ENCODE data around the gene TMEM43. TPM values are rescaled to one million over a fixed set of nuclear protein-coding genes. Genes with fewer than 3 reads are reported as not detected.
"Not testable (repeated sequence)": the region's sequence is repeated elsewhere in the genome, so short reads cannot be mapped to it uniquely, and the experiment has no call there.

Gene TMEM43
- total and polyA plus RNA-seq, 5 experiments from 2014 or later = 45.6 to 65.0 (median 52.4) TPM

DNA sequence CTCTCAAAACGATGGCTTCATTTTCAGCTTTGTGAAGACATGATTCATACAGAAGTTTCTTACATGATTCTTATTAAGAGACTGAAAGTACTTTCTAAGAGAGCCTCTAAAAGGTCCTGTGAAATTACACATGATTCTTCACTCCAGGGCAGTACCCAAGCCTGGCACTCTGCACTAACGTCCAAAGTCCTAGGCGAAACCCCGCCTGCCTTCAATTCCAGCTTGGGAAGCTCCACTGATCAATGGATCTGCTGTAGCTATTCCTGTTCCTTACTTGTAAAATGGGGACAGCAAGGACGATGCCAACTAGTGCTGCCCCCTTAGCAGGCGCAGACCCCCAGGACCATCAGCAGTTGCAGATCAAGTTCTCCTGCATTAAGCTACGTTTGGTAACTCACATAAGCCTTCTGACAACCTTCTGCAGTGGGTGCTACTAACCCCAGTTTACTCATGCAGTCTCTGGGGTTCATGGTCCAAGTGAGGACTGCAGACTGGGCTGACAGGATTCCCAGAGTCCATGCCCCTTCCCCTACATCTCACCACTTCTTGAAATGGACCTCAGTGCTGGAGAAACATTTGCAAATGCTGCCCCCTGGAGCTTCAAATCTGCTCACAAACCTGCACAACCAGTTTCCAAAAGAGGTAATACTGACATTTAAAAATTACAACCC is 10.8 kb upstream of the TMEM43 start:
- POLR2A ChIA-PET = interaction anchor here (1.3 kb wide), 1 partner anchor 10 kb away, joined by 5 read pairs; no protein-coding TSS in a partner anchor
- Mint-ChIP-seq H3K9me3 (no peaks in the 10 kb centered on the region), H3K4me1 (peaks cover 0 to 6% (median 2%) of the 10 kb centered on the region in 4 donors), H3K27ac (no peak overlapping the region), H3K36me3 (peaks cover 4 to 61% (median 28%) of the 10 kb centered on the region in 3 donors), H3K4me3 (no peak overlapping the region), H3K27me3 (no peaks in the 10 kb centered on the region)
- ATAC-seq (no peak), DNase-seq (no peak)

- peak overlapping the region in 2 of 10 donors; percentile 48 to 49 for H3K27ac Mint-ChIP-seq
- ATAC-seq (no peak), DNase-seq (no peak)
- POLR2A ChIA-PET = interaction anchor here (0.5 kb wide), 1 partner anchor 285 kb away, joined by 4 read pairs; the partner anchor contains the start of gene SLC6A6
- no peaks in the 10 kb centered on the region for H3K9me3 Mint-ChIP-seq
- H3K27me3 Mint-ChIP-seq = no peaks in the 10 kb centered on the region
- H3K4me3 Mint-ChIP-seq = no peak overlapping the region
- H3K36me3 Mint-ChIP-seq = peaks cover 4 to 66% (median 22%) of the 10 kb centered on the region in 3 donors
- peaks cover 11 to 24% (median 19%) of the 10 kb centered on the region in 4 donors for H3K4me1 Mint-ChIP-seq
These were observed 7.1 kb upstream of the TMEM43 start for GRCh38 chr3:14117468-14118399.

DNA sequence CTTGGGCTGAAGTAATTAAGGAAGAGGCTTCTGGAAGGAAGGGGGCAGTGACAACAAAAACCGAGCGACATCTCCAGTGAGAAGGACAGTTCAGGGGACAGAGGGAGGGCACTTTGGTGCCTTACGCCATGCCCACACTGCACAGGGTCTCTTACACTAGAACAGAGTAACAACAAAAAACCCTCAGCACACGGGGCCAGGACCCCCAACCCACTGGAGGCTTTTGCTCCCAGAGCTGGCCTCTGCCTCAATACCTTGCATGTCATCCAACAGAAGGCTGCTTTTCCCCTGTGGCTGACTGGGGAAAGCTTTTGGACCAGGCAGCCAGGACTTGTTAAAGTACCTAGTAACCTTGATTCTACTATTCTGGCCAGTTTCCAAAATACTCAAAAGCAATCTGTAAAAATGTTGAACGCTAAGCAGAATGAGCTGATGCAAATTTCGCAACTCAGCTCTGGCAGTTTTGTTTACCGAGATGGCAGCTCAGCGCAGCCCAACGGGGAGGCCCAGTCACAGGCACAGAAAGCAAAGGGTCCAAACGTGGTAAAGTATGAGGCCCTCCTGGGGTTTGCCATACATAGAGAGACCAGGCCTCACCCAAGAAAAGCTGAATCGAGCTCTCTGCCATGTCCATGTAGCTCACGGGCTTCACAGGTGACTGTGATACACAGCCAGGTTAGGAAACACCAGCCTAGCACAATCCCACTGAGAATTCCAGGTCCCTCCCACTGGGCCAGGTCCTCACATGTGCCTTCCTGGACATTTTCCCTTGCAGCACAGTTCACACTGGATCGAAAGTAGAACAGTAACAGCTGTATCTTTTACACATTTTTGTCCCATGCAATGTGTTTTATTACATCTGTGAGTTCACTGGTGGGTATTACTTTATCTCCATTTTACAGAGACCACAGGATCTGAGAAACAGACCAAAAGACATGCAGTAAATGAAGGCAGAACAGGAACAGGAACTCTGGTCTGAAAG is 6.2 kb upstream of the TMEM43 start:
- ATAC-seq (no peak), DNase-seq (no peak)
- no peak overlapping the region for H3K4me3 Mint-ChIP-seq
- peaks cover 14 to 34% (median 29%) of the 10 kb centered on the region in 4 donors for H3K4me1 Mint-ChIP-seq
- H3K27me3 Mint-ChIP-seq = no peaks in the 10 kb centered on the region
- peaks cover 0 to 56% (median 17%) of the 10 kb centered on the region in 3 donors for H3K36me3 Mint-ChIP-seq
- POLR2A ChIA-PET = interaction anchor here (1.0 kb wide), 1 partner anchor 60 kb away, joined by 4 read pairs; the partner anchor contains the start of genes LSM3 and XPC
- no peaks in the 10 kb centered on the region for H3K9me3 Mint-ChIP-seq
- H3K27ac Mint-ChIP-seq = peak overlapping the region in 3 of 10 donors; percentile 7 to 48 (median 9)

DNA sequence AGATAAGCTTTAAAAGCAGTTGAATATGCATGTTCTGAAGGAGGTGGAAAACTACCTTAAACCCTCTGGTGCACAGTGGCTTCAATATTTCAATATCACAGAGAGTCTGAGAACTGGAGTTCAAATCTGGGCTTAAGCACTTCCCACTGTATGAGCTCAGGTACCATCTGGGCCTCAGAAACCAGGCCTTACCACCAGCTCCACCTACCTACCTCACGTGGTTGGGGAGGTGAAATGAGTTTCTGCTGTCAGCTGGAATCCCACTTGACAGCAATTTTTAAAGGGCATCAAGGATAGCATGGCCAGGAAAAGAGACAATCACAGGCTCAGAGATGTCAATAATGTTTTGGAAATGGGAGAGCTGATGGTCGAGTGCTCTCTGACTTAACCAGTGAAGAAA is 5.2 kb upstream of the TMEM43 start:
- H3K27ac Mint-ChIP-seq = no peak overlapping the region

DNA sequence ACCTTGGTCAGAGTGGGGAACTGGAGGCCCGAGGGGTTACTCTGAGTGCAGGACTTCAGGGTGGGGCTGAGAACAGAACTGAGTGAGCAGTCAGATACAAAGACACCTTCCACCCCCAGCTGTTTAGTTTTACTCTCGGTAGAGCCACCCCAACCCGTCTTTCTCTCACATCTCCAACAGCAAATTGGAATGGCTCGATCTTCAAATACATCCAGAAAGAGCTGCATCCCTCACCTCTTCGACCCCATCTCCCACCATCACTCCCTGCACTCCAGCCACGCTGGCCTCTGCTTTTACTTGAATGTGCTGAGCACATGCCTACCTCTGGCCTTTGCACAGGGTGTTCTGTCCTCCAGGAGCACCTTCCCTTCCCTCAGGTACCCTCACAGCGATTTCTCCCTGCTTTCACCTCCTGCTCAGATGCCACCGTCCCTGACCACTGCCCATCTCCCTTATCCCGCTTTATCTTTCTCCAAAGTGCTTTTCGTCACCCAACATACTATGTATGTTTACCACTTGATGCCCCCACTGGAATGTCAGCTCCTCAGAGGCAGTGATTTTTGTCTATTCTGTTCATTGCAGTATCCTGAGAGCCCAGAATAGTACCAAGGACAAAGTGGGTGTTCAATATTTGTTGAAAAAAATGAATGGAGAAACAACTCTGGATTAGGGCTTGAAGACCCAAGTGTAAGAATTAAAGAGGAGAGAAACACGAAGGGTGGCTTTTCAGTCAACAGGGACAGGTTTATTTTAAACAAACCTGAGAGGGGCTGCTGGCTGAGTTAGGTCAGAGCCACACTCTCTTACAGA is 4.5 kb upstream of the TMEM43 start:
- ATAC-seq (no peak), DNase-seq (no peak)
- Mint-ChIP-seq H3K4me3 (no peak overlapping the region), H3K9me3 (no peaks in the 10 kb centered on the region), H3K27me3 (no peaks in the 10 kb centered on the region), H3K27ac (peak overlapping the region in 2 of 10 donors; percentile 70 to 80), H3K36me3 (peaks cover 0 to 40% (median 5%) of the 10 kb centered on the region in 3 donors), H3K4me1 (peaks cover 18 to 38% (median 34%) of the 10 kb centered on the region in 4 donors)
- POLR2A ChIA-PET = interaction anchor here (0.8 to 7.7 kb wide), 3 partner anchors 52 to 58 kb away, joined by 3 to 124 read pairs (median 4); partner anchors contain the start of genes LSM3 and XPC

More for the DNA sequence above, 5.2 kb upstream of the TMEM43 start:
- Mint-ChIP-seq H3K36me3 (peaks cover 0 to 46% (median 10%) of the 10 kb centered on the region in 3 donors), H3K4me1 (peaks cover 16 to 38% (median 34%) of the 10 kb centered on the region in 4 donors), H3K9me3 (no peaks in the 10 kb centered on the region), H3K27me3 (no peaks in the 10 kb centered on the region), H3K4me3 (no peak overlapping the region)
- ATAC-seq = no peak
- POLR2A ChIA-PET = interaction anchor here (0.8 to 1.0 kb wide), 2 partner anchors 52 to 59 kb away, joined by 3 to 4 read pairs; partner anchors contain the start of genes LSM3 and XPC
- DNase-seq = no peak

- not testable (repeated sequence) for H3K27me3 Mint-ChIP-seq, DNase-seq, ATAC-seq, H3K9me3 Mint-ChIP-seq, H3K4me3 Mint-ChIP-seq, H3K27ac Mint-ChIP-seq
- POLR2A ChIA-PET = interaction anchor here (7.7 kb wide), 1 partner anchor 56 kb away, joined by 124 read pairs; the partner anchor contains the start of genes LSM3 and XPC
- H3K4me1 Mint-ChIP-seq = peaks cover 22 to 45% (median 38%) of the 10 kb centered on the region in 4 donors
- H3K36me3 Mint-ChIP-seq = peaks cover 0 to 33% (median 3%) of the 10 kb centered on the region in 3 donors
These were observed 3.9 kb upstream of the TMEM43 start for GRCh38 chr3:14120921-14121448.

DNA sequence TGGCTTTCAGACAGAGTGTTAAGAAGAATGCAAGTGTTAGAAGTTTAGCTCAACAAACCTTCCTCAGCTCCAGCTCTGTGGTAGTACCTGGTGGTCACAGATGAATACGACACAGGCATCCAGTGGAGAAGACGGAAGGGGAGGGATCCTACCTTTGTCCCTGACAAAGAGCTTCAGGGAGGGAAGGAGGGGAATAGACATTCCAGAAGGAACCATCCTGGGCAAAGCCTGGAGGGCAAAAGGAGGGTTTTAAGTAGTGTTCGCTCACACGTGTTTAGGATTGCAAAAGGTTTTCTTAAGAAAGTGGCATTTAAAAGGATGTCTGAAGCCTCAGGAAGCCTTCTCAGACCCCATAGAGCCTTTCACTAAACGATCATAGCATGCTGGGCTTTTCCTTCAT is 3.0 kb upstream of the TMEM43 start:
- peak overlapping the region in 3 of 10 donors; percentile 21 to 56 (median 23) for H3K27ac Mint-ChIP-seq
- POLR2A ChIA-PET = interaction anchor here (4.9 to 7.7 kb wide), 2 partner anchors 22 to 55 kb away, joined by 63 to 124 read pairs; partner anchors contain the start of genes LSM3 and XPC

DNA sequence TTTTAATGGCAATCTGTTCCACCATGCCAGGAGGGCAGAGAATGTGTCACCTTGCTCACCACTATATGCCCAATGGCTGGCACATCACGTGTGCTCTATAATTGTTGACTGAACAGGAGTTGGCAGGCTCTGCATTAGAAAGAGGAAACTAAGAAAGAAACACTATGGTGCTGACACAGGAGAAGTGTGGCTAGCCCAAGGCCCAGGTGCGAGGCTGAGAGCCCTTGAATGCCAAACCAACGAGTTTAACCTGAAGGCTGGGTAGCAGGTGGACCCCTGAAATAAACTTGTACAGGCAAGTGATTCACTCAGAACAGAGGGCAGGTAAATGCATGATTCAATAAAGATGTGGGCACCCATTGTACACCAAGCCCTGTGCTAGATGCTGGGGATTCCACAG is 2.6 kb upstream of the TMEM43 start:
- H3K27me3 Mint-ChIP-seq = no peaks in the 10 kb centered on the region
- no peak for DNase-seq
- no peak for ATAC-seq
- H3K36me3 Mint-ChIP-seq = peaks cover 0 to 29% (median 3%) of the 10 kb centered on the region in 3 donors
- peak overlapping the region; percentile 19 to 97 (median 79) for H3K4me3 Mint-ChIP-seq
- POLR2A ChIA-PET = interaction anchor here (0.7 to 7.7 kb wide), 3 partner anchors 21 to 390 kb away, joined by 4 to 124 read pairs (median 63); partner anchors contain the start of genes LSM3 and XPC
- H3K27ac Mint-ChIP-seq = peak overlapping the region in 9 of 10 donors; percentile 9 to 88 (median 53)
- H3K4me1 Mint-ChIP-seq = peaks cover 26 to 58% (median 51%) of the 10 kb centered on the region in 4 donors
- H3K9me3 Mint-ChIP-seq = no peaks in the 10 kb centered on the region

More for the DNA sequence above, 3.0 kb upstream of the TMEM43 start:
- ATAC-seq = no peak
- Mint-ChIP-seq H3K4me3 (peak overlapping the region in 3 of 10 donors; percentile 66 to 96 (median 95)), H3K27me3 (no peaks in the 10 kb centered on the region), H3K9me3 (no peaks in the 10 kb centered on the region), H3K36me3 (peaks cover 0 to 27% (median 3%) of the 10 kb centered on the region in 3 donors), H3K4me1 (peaks cover 24 to 53% (median 46%) of the 10 kb centered on the region in 4 donors)
- no peak for DNase-seq

DNA sequence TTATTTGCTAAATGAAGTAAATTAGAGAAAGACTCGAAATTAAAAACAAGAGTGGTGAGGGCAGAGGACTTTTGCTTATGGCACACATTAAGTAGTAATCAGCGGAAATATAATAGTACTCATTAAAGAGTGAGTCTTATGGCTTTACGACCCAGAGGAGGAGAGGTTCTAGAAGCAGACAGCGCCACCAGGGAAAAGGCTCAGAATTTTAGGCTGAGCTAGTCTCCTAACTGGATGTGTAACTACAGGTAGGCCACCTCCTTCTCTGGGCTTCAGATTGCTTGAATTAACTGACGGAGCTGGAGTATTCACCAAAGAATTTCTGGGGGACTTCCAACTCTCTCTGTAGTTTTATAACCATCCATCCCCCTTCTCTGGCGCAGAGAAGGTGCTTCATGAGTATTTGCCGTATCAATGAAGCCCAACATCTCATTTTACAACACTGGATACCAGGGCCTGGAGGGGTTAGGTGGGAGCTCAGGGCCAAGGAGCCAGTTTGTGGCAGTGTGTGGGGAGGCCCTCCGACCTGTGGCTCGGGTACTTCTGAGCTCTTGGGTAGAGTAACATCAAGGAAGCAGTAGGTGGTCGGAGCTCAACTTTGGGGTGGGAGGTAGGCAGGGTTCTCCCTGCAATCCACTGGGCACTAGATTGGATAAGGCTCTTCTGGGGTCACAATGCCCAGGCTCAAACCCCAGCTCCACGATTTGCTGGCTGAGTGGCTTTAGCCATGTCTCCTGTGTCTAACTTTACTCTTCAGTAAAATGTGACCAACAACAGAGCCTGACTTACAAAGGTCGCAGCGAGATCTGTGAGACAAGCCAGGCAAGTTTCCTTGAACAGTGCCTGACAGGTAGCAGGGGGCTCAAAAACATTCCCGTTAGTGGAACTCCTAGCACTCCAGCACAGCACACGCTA is 1.3 kb upstream of the TMEM43 start:
- Mint-ChIP-seq H3K4me1 (peaks cover 37 to 70% (median 61%) of the 10 kb centered on the region in 4 donors), H3K36me3 (peaks cover 0 to 29% (median 6%) of the 10 kb centered on the region in 3 donors), H3K4me3 (peak overlapping the region; percentile 92 to 97 (median 95)), H3K27me3 (no peaks in the 10 kb centered on the region), H3K27ac (peak overlapping the region; percentile 87 to 98 (median 95)), H3K9me3 (no peaks in the 10 kb centered on the region)
- no peak for DNase-seq
- no peak for ATAC-seq
- POLR2A ChIA-PET = interaction anchor here (0.9 to 7.7 kb wide), 10 partner anchors 9 to 528 kb away, joined by 3 to 124 read pairs (median 4); partner anchors contain the start of genes CCDC174, LSM3 and XPC
